Prostate gland (tissue), 2 donors: ENCODE measurements around the gene PTPN1. TPM values are rescaled to one million over a fixed set of nuclear protein-coding genes. Genes with fewer than 3 reads are reported as not detected.

ENCODE experiments used
- DNase-seq: peaks from one replicate; pipeline ENCODE4 v3.0.0-alpha.2; 2019; ENCODE audit warnings: low spot score
- H3K27ac ChIP-seq, 2 donors: fragments of 200-600 bp; sonication (generic); 2 replicates each; pipeline ENCODE4 v1.5.1; 2017 to 2019
- H3K27me3 ChIP-seq: fragments of 200-600 bp; sonication (generic); replicated peaks from 2 replicates; pipeline ENCODE4 v1.5.1; 2019; ENCODE audit not compliant: insufficient read depth
- H3K36me3 ChIP-seq, 2 donors: fragments of 200-600 bp; sonication (generic); 1 replicate in 1 of 2; 2 replicates in 1 of 2; pipeline versions ENCODE4 v1.5.1 to v1.8.1; 2017 to 2019
- H3K4me1 ChIP-seq: fragments of 200-600 bp; sonication (generic); replicated peaks from 2 replicates; pipeline ENCODE4 v1.5.1; 2019
- H3K4me3 ChIP-seq, 2 donors: fragments of 200-600 bp; sonication (generic); 2 replicates each; pipeline ENCODE4 v1.5.1; 2017 to 2019
- H3K9me3 ChIP-seq: fragments of 200-600 bp; sonication (generic); 2 replicates; pipeline ENCODE4 v1.5.1; 2017
- POLR2A ChIP-seq: fragments of 450-650 bp; IDR thresholded peaks from one replicate; pipeline ENCODE4 v1.6.1; 2016; ENCODE audit warnings: antibody characterized with exemption, mild to moderate bottlenecking
- POLR2AphosphoS5 ChIP-seq: sonication (generic); formaldehyde crosslinking; IDR thresholded peaks from one replicate; pipeline ENCODE4 v1.6.1; 2017; ENCODE audit warnings: antibody characterized with exemption
- WGBS: methylation state at CpG from one replicate; pipeline ENCODE4 v1.1.5; 2018; 5-methylcytosine and 5-hydroxymethylcytosine counted together
- intact Hi-C: fragments of 100-400 bp; cut with DNase I; formaldehyde crosslinking; loops from one replicate; pipeline ENCODE4 v1.14.2; 2022
- total RNA-seq, 2 donors: library from RNA; depleted of rRNA; stranded (reverse); fragments of >200 nt; gene quantifications; one replicate each; pipeline ENCODE4 v1.1.0, GENCODE V29; 2016
- TF ChIP-seq, protein P1 (sequence below), 4 experiments: fragments of 200-600 bp in 2 of 4; fragments of 450-650 bp in 2 of 4; sonication (generic) in 2 of 4; IDR thresholded peaks; 1 replicate in 3 of 4; 2 replicates in 1 of 4; pipeline ENCODE4 v1.5.1; 2016 to 2019; ENCODE audit warnings: antibody characterized with exemption in 4 of 4, mild to moderate bottlenecking in 2 of 4, moderate library complexity in 2 of 4

PTPN1 gene
- total RNA-seq, 2 donors from 2014 or later, result 28.5 to 46.6 TPM

DNA sequence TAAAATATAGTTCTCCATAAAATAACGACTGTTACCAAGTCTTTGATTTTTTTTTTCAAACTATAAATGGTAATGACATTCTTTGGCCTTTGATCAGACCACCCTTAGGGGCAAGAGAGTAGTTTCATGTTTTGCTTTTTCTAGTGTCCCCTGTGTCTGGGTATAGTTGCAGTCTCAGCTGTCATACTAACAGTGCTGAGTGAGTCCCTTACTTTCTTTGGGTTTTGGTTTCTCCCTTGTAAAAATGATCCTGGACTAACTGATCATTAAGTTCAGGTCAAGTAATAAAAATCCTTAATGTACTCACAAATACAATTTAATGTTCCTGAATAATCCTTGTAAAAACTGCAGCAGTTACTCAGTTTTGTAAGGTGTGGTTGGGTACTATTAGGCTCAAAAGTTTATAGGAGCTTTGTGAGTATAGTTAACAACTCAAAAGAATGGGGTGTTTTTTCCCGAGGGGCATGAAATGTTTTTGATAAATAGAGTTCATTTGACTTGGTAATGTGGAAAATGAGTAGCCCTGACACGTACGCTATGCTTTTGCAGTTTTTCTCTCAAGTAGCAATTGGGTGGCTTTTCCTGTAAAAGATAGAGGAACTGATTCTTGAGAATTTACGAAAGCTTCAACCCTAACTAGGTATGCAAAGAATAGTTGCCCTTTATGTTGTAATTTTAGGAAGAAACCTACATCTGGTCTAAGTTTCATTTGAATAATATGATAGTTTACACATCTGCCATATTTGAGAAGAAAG is 6.2 kb downstream of the PTPN1 start:
- no peak for TF ChIP-seq POLR2AphosphoS5
- TF ChIP-seq, protein P1, sequence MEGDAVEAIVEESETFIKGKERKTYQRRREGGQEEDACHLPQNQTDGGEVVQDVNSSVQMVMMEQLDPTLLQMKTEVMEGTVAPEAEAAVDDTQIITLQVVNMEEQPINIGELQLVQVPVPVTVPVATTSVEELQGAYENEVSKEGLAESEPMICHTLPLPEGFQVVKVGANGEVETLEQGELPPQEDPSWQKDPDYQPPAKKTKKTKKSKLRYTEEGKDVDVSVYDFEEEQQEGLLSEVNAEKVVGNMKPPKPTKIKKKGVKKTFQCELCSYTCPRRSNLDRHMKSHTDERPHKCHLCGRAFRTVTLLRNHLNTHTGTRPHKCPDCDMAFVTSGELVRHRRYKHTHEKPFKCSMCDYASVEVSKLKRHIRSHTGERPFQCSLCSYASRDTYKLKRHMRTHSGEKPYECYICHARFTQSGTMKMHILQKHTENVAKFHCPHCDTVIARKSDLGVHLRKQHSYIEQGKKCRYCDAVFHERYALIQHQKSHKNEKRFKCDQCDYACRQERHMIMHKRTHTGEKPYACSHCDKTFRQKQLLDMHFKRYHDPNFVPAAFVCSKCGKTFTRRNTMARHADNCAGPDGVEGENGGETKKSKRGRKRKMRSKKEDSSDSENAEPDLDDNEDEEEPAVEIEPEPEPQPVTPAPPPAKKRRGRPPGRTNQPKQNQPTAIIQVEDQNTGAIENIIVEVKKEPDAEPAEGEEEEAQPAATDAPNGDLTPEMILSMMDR (IDR thresholded peaks at IDR 0.05), result no peak
- no peak for TF ChIP-seq POLR2A
- H3K27ac ChIP-seq, result peak overlapping the region; percentile 43 to 58
- intact Hi-C loops, result no loop called here
- H3K36me3 ChIP-seq, result no peaks in the 10 kb centered on the region
- H3K9me3 ChIP-seq, result no peaks in the 10 kb centered on the region
- 22% methylated on average over 5 of the region's 5 CpGs for WGBS
- H3K4me1 ChIP-seq, result peaks cover 16% of the 10 kb centered on the region
- no peaks in the 10 kb centered on the region for H3K27me3 ChIP-seq
- DNase-seq, result no peak
- no peak overlapping the region for H3K4me3 ChIP-seq

DNA sequence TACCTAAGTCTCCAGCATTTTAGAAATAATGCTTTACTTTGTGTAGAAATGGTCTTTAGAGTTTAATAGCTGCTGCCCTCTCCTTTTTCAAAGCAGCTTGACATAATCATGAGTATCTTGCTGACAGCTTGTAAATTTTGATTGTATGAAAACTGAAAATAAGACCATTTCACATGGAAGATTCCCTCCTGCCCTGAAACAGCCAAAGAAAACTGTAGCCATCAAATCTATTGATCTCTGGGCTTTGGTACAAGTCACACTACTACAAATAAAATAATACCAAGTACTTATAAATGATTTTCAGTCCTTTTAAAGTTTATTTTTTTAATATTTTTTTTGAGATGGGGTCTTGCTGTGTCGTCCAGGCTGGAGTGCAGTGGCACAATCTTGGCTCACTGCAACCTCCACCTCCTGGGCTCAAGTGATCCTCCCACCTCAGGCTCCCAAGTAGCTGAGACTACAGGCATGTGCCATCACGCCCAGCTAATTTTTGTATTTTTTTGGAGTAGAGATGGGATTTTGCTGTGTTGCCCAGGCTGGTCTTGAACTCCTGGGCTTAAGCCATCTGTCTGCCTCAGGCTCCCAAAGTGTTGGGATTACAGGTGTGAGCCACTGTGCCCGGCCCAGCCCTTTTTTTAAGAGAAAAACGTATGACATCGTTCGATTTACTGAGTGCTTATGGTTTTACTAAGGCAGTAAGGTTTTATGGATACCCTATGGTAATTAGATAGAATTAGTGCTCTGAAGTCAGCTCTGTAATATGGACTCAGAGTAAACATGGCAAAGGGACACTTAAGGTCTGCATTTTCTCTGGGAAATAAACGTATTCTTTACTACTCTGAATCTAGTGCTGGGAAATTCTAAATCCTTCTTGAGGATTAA is 7.0 kb downstream of the PTPN1 start:
- DNase-seq, result no peak
- no peak overlapping the region for H3K4me3 ChIP-seq
- intact Hi-C loops, result no loop called here
- H3K4me1 ChIP-seq, result peaks cover 16% of the 10 kb centered on the region
- H3K9me3 ChIP-seq, result no peaks in the 10 kb centered on the region
- H3K27me3 ChIP-seq, result no peaks in the 10 kb centered on the region
- peak overlapping the region; percentile 43 to 58 for H3K27ac ChIP-seq
- TF ChIP-seq POLR2AphosphoS5 (no peak), POLR2A (no peak)
- TF ChIP-seq, protein P1 (IDR thresholded peaks at IDR 0.05), result no peak
- WGBS, result 43% methylated on average over 7 of the region's 7 CpGs
- H3K36me3 ChIP-seq, result no peaks in the 10 kb centered on the region

DNA sequence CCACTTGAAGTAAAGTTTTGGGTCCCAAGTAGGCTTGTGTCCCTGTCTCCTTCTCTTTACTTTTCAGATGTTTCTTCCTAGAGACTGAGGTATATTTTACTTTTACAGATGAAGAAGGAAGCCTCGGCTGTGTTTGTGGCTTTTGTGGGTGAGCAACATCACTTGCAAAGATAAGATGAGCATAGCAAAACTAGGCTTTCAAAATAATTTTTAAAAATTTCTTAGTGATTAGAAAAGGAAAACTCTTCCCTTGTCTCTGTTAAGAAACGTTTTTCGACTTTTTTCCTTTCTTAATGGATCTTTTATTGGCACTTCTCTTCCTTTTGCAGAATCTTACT is 7.6 kb downstream of the PTPN1 start:
- intact Hi-C loops, result no loop called here
- Histone ChIP-seq H3K4me1 (peaks cover 16% of the 10 kb centered on the region), H3K9me3 (no peaks in the 10 kb centered on the region), H3K27me3 (no peaks in the 10 kb centered on the region), H3K27ac (peak overlapping the region; percentile 34 to 58), H3K36me3 (no peaks in the 10 kb centered on the region), H3K4me3 (no peak overlapping the region)
- 37% methylated on average over 3 of the region's 3 CpGs for WGBS
- DNase-seq, result no peak
- no peak for TF ChIP-seq POLR2AphosphoS5
- TF ChIP-seq, protein P1 (IDR thresholded peaks at IDR 0.05), result no peak
- TF ChIP-seq POLR2A, result no peak

DNA sequence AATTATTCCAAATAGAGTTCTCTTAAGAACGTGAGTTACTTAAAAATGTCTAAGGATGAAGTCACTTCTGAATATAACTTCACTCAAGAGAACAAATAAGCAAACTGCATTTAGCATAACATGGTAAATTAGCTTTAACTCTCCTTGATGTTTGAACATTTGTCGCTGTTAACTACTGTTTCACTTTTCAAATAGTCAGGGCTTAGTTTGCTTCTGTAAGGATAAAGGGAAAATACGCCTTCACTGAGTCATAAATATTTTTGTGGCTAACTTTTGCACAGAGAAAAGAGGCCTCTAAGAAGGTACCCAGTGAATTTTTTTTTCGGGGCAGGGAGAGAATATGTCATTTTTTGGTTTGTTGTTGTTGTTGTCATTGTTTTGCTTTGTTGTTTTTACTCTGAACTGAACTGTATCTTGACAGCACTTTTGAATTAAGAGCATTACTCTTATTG is 8.1 kb downstream of the PTPN1 start:
- no peaks in the 10 kb centered on the region for H3K27me3 ChIP-seq
- peaks cover 16% of the 10 kb centered on the region for H3K4me1 ChIP-seq
- TF ChIP-seq, protein P1 (IDR thresholded peaks at IDR 0.05), result no peak
- TF ChIP-seq POLR2AphosphoS5, result no peak
- no peak for TF ChIP-seq POLR2A
- H3K9me3 ChIP-seq, result no peaks in the 10 kb centered on the region
- DNase-seq, result no peak
- WGBS, result 28% methylated on average over 4 of the region's 4 CpGs
- no peaks in the 10 kb centered on the region for H3K36me3 ChIP-seq
- intact Hi-C loops, result no loop called here
- no peak overlapping the region for H3K4me3 ChIP-seq
- H3K27ac ChIP-seq, result peak overlapping the region; percentile 11 to 58
